A673 (cell line): Measurements from ENCODE around the gene LHPP. TPM values are rescaled to one million over a fixed set of nuclear protein-coding genes. Genes with fewer than 3 reads are reported as not detected.

Experiments used
- BruUV-seq: library from RNA; stranded (reverse); fragments of 400-500 nt; replicated peaks from 2 replicates; lab custom pipeline; 2021; lab: Mats Ljungman, UMichigan
- CTCF ChIA-PET: fragments of 300-600 bp; sonication (Branson Sonifier 250); formaldehyde crosslinking; loops from one replicate; lab custom pipeline; 2022; ENCODE audit warnings: antibody characterized with exemption; lab: Charles Lee
- POLR2A ChIA-PET: fragments of 300-600 bp; sonication (Branson Sonifier 250); formaldehyde crosslinking; loops from one replicate; lab custom pipeline; 2022; ENCODE audit warnings: antibody characterized with exemption; ENCODE audit not compliant: low non-redundant PET; lab: Charles Lee
- DNase-seq: peaks from one replicate; pipeline ENCODE4 v3.0.0-alpha.2; 2015; ENCODE audit warnings: low spot score
- H3K27ac ChIP-seq: fragments of 200-600 bp; sonication (generic); 2 replicates; pipeline ENCODE4 v1.5.1; 2016; ENCODE audit warnings: mixed run types, low read depth, mild to moderate bottlenecking, mixed read lengths, antibody characterized with exemption, low read length; ENCODE audit not compliant: poor library complexity, severe bottlenecking
- H3K27me3 ChIP-seq: fragments of 200-600 bp; sonication (generic); replicated peaks from 2 replicates; pipeline ENCODE4 v1.6.1; 2017; ENCODE audit warnings: mixed run types, low read depth, mild to moderate bottlenecking, mixed read lengths, antibody characterized with exemption, low read length; ENCODE audit not compliant: insufficient read depth, poor library complexity
- H3K36me3 ChIP-seq: fragments of 200-600 bp; sonication (generic); 2 replicates; pipeline ENCODE4 v1.6.1; 2016; ENCODE audit warnings: mixed run types, mild to moderate bottlenecking, mixed read lengths, antibody characterized with exemption, low read length; ENCODE audit not compliant: insufficient read depth, poor library complexity, severe bottlenecking
- H3K4me1 ChIP-seq: fragments of 200-600 bp; sonication (generic); 2 replicates; pipeline ENCODE4 v1.6.1; 2017; ENCODE audit warnings: mixed run types, mild to moderate bottlenecking, mixed read lengths, antibody characterized with exemption, low read length; ENCODE audit not compliant: insufficient read depth, poor library complexity, severe bottlenecking
- H3K4me3 ChIP-seq: fragments of 200-600 bp; sonication (generic); 2 replicates; pipeline ENCODE4 v1.5.1; 2016; ENCODE audit warnings: low read depth, mixed run types, mild to moderate bottlenecking, mixed read lengths, low read length; ENCODE audit not compliant: poor library complexity, severe bottlenecking
- H3K9me3 ChIP-seq: fragments of 200-600 bp; sonication (generic); 2 replicates; pipeline ENCODE4 v1.6.1; 2016; ENCODE audit warnings: mixed run types, low read depth, mild to moderate bottlenecking, mixed read lengths, antibody characterized with exemption, low read length; ENCODE audit not compliant: poor library complexity, severe bottlenecking
- EZH2 ChIP-seq: fragments of 200-600 bp; sonication (generic); IDR thresholded peaks from 2 replicates; pipeline ENCODE4 v1.6.1; 2017; ENCODE audit warnings: borderline replicate concordance, low read depth, mild to moderate bottlenecking, mixed read lengths, antibody characterized with exemption, low read length; ENCODE audit not compliant: poor library complexity, severe bottlenecking
- intact Hi-C: fragments of 100-400 bp; cut with micrococcal nuclease; formaldehyde crosslinking; loops from one replicate; pipeline ENCODE4 v1.10.0; 2022; ENCODE audit not compliant: unreplicated experiment
- total RNA-seq: library from RNA; stranded (reverse); gene quantifications from 2 replicates; pipeline ENCODE4 v1.2.3, GENCODE V29; 2021
- TF ChIP-seq, protein P1 (sequence below): fragments of 300-800, 200-600 bp; sonication (generic); conservative IDR thresholded peaks from 2 replicates; pipeline ENCODE4 v1.5.1; 2017; ENCODE audit warnings: low read depth, mild to moderate bottlenecking, antibody characterized with exemption, low read length, moderate library complexity, mixed read lengths

LHPP gene
- total RNA-seq, 1 experiment from 2014 or later = 2.3 TPM

- DNase-seq = no peak
- Histone ChIP-seq H3K27ac (no peak overlapping the region), H3K9me3 (no peaks in the 10 kb centered on the region), H3K27me3 (no peaks in the 10 kb centered on the region), H3K4me1 (no peaks in the 10 kb centered on the region), H3K4me3 (no peak overlapping the region), H3K36me3 (no peaks in the 10 kb centered on the region)
- ChIA-PET CTCF (no interaction called here), POLR2A (interaction anchor here (0.7 kb wide), 1 partner anchor 1051 kb away, joined by 3 read pairs; no protein-coding TSS in a partner anchor)
- TF ChIP-seq EZH2 = no peak
- TF ChIP-seq, protein P1, sequence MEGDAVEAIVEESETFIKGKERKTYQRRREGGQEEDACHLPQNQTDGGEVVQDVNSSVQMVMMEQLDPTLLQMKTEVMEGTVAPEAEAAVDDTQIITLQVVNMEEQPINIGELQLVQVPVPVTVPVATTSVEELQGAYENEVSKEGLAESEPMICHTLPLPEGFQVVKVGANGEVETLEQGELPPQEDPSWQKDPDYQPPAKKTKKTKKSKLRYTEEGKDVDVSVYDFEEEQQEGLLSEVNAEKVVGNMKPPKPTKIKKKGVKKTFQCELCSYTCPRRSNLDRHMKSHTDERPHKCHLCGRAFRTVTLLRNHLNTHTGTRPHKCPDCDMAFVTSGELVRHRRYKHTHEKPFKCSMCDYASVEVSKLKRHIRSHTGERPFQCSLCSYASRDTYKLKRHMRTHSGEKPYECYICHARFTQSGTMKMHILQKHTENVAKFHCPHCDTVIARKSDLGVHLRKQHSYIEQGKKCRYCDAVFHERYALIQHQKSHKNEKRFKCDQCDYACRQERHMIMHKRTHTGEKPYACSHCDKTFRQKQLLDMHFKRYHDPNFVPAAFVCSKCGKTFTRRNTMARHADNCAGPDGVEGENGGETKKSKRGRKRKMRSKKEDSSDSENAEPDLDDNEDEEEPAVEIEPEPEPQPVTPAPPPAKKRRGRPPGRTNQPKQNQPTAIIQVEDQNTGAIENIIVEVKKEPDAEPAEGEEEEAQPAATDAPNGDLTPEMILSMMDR = no peak
- intact Hi-C loops = no loop called here
- no TSS peak for BruUV-seq
Observed at GRCh38 chr10:124508070-124508667, 46.5 kb downstream of the LHPP start.

- H3K9me3 ChIP-seq = no peaks in the 10 kb centered on the region
- TF ChIP-seq EZH2 = no peak
- TF ChIP-seq, protein P1 = no peak
- no peaks in the 10 kb centered on the region for H3K36me3 ChIP-seq
- H3K4me1 ChIP-seq = no peaks in the 10 kb centered on the region
- intact Hi-C loops = no loop called here
- H3K27me3 ChIP-seq = no peaks in the 10 kb centered on the region
- BruUV-seq = no TSS peak
- no peak overlapping the region for H3K27ac ChIP-seq
- H3K4me3 ChIP-seq = no peak overlapping the region
- no peak for DNase-seq
- CTCF ChIA-PET = no interaction called here
- POLR2A ChIA-PET = interaction anchor here (0.7 kb wide), 1 partner anchor 1050 kb away, joined by 3 read pairs; no protein-coding TSS in a partner anchor
Observed at GRCh38 chr10:124508907-124509454, 47.4 kb downstream of the LHPP start.

DNA sequence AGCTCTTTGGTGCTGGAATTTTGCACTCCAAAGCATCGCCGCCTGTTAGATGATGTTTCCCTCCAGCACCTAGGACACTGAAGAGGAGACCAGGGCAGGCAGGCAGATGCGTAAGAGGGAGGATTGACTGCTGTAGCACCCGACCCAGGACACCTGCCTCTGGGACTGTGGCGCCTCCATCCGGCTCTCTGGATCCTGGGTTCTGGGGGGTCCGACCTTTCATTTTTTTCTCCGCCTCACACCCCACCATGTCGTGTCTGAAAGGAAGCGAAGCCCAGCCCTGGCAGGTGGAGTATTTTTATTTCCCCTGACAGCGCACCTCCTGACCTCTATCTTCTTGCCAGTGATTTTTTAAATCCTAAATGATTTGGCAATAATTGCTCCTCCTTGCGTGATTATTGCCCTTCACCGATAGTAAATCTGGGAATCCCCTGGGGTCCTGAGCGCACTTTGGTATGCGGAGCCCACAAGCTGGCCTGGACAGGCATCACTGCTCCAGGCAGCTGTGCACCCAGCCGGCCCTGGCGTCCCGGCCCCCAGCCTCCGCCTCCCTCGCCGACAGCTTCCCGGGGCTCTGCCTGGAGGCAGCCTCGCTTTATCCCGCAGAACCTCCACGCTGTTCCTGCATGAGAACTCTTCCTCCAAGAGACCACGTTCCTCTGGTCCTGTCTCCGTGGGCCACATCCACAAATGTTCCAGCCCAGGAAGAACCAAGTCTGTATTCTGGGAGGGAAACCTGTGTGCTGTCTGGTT, 48.4 kb downstream of the LHPP start:
- no TSS peak for BruUV-seq
- TF ChIP-seq EZH2 = no peak
- TF ChIP-seq, protein P1 = no peak
- Histone ChIP-seq H3K9me3 (no peaks in the 10 kb centered on the region), H3K4me3 (no peak overlapping the region), H3K27ac (no peak overlapping the region), H3K27me3 (no peaks in the 10 kb centered on the region), H3K36me3 (no peaks in the 10 kb centered on the region), H3K4me1 (no peaks in the 10 kb centered on the region)
- POLR2A ChIA-PET = no interaction called here
- intact Hi-C loops = no loop called here
- CTCF ChIA-PET = no interaction called here
- DNase-seq = no peak
